NCI-H1694 (cell line): ENCODE measurements around the gene KRT13.

Experiments used
- DNase-seq: peaks from one replicate; lab custom pipeline; 2025; lab: John Stamatoyannopoulos, UW

KRT13 gene

GRCh38 chr17:41537614-41537954 is 32.2 kb upstream of the KRT13 start:
- no peak for DNase-seq

DNA sequence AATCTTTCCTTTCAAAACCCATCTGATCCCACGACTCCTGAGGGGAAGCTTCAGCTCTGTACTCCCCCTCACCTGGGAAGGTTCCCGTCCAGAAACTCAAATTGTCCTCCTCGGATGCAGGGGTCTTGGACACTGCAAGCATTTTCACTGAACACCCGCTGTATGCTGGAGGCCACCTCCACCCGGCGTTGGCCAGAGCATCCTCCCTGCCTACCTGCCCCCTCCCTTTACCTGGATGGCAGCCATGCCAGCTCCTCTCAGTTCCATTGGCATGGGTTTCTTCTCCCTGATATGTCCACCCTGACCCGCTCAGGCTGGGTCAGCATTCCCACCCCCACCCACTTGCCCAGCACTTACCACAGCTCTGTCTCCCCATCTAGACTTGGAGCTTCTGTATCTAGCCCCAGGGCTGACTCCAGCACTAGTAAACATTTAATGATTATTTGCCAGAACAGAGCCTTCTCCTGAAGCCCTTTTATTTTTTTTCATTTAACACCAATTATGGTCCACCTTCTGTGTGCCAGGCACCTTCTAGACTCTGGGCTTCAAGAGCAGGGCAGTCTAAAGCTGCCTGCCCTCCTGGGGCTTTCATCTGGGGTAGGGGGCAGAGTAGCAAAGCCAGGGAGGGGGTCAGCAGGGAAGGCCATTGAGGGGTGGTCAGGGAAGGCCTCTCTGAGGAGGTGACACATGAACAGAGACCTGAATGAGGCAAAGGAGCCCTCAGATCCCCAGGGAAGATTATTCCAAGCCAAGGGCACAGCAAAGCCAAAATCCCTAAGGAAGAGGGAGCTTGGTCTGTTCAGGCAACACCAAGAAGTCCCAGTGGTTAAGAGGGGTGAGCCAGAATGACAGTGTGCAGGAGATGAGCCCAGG is 31.6 kb upstream of the KRT13 start:
- DNase-seq: no peak

- no peak for DNase-seq
Measured at GRCh38 chr17:41535764-41536481, 30.5 kb upstream of the KRT13 start.

GRCh38 chr17:41534899-41535546 is 29.6 kb upstream of the KRT13 start:
- DNase-seq: no peak

DNA sequence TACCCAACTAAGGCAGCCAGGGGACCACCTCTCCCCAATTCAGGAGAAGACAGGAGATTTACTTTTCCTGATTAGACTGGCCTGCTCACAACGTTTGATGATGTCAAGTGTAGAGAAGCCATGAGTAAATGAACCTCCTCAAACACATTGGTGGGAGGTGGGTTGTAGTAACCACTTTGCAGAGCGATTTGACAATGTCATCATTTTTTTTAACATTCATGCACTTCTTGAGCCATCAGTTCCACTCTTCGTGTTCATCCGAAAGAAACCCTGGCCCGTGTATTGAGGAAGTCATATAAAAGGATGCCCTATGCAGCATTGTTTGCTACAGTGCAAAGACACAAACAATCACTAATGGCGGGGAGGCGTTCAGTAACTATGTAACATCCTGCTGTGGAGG is 28.2 kb upstream of the KRT13 start:
- no peak for DNase-seq

DNA sequence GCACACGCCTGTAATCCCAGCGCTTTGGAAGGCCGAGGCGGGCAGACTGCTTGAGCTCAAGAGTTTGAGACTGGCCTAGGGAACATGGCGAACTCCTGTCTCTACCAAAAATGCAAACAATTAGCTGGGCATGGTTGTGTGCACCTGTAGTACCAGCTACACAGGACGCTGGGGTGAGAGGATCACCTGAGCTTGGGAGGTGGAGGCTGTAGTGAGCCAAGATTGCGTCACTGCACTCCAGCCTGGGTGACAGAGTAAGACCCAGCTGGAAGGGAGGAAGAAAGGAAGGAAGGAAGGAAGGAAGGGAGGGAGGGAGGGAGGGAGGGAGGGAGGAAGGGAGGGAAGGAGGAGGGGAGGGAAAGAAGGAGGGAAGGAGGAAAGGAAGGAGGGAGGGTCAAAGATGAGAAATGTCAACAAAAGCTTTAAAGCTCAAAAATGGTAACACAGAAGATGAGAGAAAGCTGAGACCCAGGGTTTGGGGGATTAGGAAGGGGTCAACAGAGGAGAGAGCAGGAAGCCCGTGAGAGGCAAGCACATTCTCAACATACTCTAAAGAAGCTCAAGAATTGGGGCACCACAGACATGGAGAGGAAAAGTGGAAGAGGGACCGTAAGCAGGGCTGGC is 27.6 kb upstream of the KRT13 start:
- no peak for DNase-seq

GRCh38 chr17:41531993-41532392 is 26.6 kb upstream of the KRT13 start:
- no peak for DNase-seq

- no peak for DNase-seq
Measured at GRCh38 chr17:41530062-41531048, 24.9 kb upstream of the KRT13 start.

DNA sequence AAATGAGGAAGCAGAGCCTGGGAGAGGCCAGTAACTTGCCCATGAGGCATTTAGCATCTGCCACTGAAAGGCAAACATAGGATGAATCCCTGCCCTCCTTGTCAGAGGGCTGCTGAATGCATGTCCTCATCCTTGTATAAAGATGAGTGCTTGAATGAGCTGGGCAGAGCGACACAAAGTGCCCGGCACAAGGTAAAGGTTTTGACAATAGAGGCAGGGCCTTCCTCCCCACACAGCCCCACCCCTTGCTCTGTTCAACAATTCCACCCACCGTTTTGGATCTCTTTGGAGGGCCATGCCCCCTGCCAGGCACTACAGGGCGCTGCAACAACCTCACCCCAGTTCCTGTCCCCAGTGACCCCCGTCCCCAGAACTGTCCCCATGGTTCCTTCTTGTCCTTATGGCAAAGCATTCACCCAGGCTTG is 24.1 kb upstream of the KRT13 start:
- DNase-seq: no peak

- no peak for DNase-seq
Measured at GRCh38 chr17:41528959-41529353, 23.5 kb upstream of the KRT13 start.

GRCh38 chr17:41527063-41528023 is 21.9 kb upstream of the KRT13 start:
- DNase-seq: no peak

- DNase-seq: no peak
Measured at GRCh38 chr17:41524261-41524660, 18.8 kb upstream of the KRT13 start.

DNA sequence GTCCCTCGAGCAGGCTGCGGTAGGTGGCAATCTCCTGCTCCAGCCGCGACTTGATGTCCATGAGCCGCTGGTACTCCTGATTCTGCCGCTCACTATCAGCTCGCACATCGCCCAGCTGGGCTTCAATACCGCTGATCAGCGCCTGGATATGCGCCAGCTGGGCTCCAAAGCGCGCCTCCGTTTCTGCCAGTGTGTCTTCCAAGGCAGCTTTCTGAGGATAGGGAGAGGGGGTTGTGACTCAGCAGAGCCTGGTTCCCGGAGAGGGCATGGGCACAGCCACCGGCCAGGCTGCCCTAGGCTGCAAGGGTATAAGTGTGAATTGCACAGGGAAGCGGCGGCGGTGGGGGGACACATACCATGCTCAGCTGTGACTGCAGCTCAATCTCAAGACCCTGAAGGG is 18.4 kb upstream of the KRT13 start:
- DNase-seq: peak; percentile 32

GRCh38 chr17:41523225-41523593 is 17.8 kb upstream of the KRT13 start:
- no peak for DNase-seq

- no peak for DNase-seq
Measured at GRCh38 chr17:41522301-41523224, 17.2 kb upstream of the KRT13 start.

- no peak for DNase-seq
Measured at GRCh38 chr17:41521574-41522261, 16.3 kb upstream of the KRT13 start.

DNA sequence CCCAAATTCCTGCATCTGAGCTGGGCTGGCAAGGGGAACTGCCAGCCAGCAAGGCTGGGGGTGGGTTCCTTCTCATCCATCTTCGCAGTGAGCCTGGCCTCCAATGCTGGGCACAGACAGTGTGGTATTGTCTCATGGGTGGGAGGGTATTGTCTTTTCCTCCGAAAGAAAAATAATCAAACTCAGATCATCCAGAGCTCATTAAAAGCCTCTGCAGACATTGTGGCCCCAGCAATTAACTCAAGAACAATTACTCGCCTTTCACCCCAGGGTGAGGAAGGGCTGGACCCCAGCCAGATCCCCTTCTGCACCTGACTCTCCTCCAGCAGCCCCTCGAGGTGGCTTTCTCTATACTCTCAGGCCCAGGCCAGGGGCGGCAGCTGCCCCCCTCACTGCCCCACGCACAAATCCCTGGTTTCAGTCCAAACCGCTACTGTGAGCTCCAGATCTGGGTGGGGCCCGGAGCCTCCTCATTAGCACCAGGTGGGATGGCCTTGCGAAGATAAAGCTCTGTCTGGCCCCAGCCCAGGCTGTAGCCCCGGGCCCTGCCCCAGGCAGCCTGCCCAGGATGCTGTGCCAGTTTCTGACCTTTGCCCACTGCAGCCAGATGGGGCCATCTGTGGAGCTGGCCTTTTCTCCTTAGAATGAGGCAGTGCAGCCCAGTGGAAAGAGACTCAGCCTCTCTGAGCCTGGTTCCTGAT is 15.6 kb upstream of the KRT13 start:
- DNase-seq: peak; percentile 39
